HG02642 (cell line): ENCODE results near the gene PLIN1.
"Not testable (repeated sequence)": the region's sequence is repeated elsewhere in the genome, so short reads cannot be mapped to it uniquely, and the experiment has no call there.

ENCODE experiments used
- ATAC-seq: cut with Tn5 transposase; IDR thresholded peaks from one replicate; pipeline ENCODE4 v1.9.1; 2021; ENCODE audit warnings: mild to moderate bottlenecking; ENCODE audit not compliant: unreplicated experiment, poor library complexity

Gene PLIN1

GRCh38 chr15:89679212-89679611 lies at the start of gene PLIN1:
Gene PLIN1, minus strand, starts transcription at chr15:89679367. Its CDS starts 1,878 bp downstream, at chr15:89677489.
- ATAC-seq = no peak

- no peak for ATAC-seq
These were observed 49.1 kb upstream of the PLIN1 start for GRCh38 chr15:89728254-89728653.

GRCh38 chr15:89725064-89725463 lies 45.9 kb upstream of the PLIN1 start:
- ATAC-seq = no peak

GRCh38 chr15:89724621-89725020 lies 45.5 kb upstream of the PLIN1 start:
- ATAC-seq = no peak

GRCh38 chr15:89723031-89723430 lies 43.9 kb upstream of the PLIN1 start:
- ATAC-seq = no peak

- ATAC-seq = no peak
These were observed 35.6 kb upstream of the PLIN1 start for GRCh38 chr15:89714775-89715174.

- no peak for ATAC-seq
These were observed 28.4 kb upstream of the PLIN1 start for GRCh38 chr15:89707577-89707976.

GRCh38 chr15:89704411-89704810 lies 25.2 kb upstream of the PLIN1 start:
- ATAC-seq = no peak

- ATAC-seq = no peak
These were observed 16.0 kb upstream of the PLIN1 start for GRCh38 chr15:89695198-89695597.

- ATAC-seq = no peak
These were observed 14.5 kb upstream of the PLIN1 start for GRCh38 chr15:89693696-89694095.

GRCh38 chr15:89693091-89693490 lies 13.9 kb upstream of the PLIN1 start:
- no peak for ATAC-seq

- ATAC-seq = peak; percentile 95
These were observed 11.4 kb upstream of the PLIN1 start, which contains the start of the genes PEX11A and WDR93 for GRCh38 chr15:89690276-89691218. Gene PEX11A, minus strand, starts transcription at chr15:89690754. Its CDS starts 122 bp downstream, at chr15:89690632. Gene WDR93, plus strand, starts transcription at chr15:89690811. Its CDS starts 10,936 bp downstream, at chr15:89701747.

GRCh38 chr15:89689930-89690275 lies 10.7 kb upstream of the PLIN1 start:
- ATAC-seq = not testable (repeated sequence)

GRCh38 chr15:89686522-89686921 lies 7.4 kb upstream of the PLIN1 start:
- ATAC-seq = no peak

GRCh38 chr15:89685995-89686394 lies 6.8 kb upstream of the PLIN1 start:
- no peak for ATAC-seq

- no peak for ATAC-seq
These were observed 2.0 kb upstream of the PLIN1 start for GRCh38 chr15:89681146-89681545.

GRCh38 chr15:89680282-89680873 lies 1.2 kb upstream of the PLIN1 start:
- no peak for ATAC-seq

- no peak for ATAC-seq
These were observed 1.8 kb downstream of the PLIN1 start for GRCh38 chr15:89677381-89677780.

- no peak for ATAC-seq
These were observed 3.6 kb downstream of the PLIN1 start for GRCh38 chr15:89675606-89676005.

- no peak for ATAC-seq
These were observed 4.6 kb downstream of the PLIN1 start for GRCh38 chr15:89674526-89674925.

- ATAC-seq = no peak
These were observed 6.0 kb downstream of the PLIN1 start for GRCh38 chr15:89673165-89673512.
